Activated T-helper 17 cell treated with anti-CD3 and anti-CD28 coated beads, Interleukin-2, amount 50 U/mL, for 72 hours (primary cell): ENCODE data around the gene CMTM5. TPM values are rescaled to one million over a fixed set of nuclear protein-coding genes. Genes with fewer than 3 reads are reported as not detected.
"Not testable (repeated sequence)": the region's sequence is repeated elsewhere in the genome, so short reads cannot be mapped to it uniquely, and the experiment has no call there.

Experiments used
- ATAC-seq: fragments of 150-1000 bp; cut with Tn5 transposase; replicated peaks from 2 replicates; pipeline ENCODE4 v1.10.0; 2021; ENCODE audit warnings: mild to moderate bottlenecking, moderate library complexity
- H3K27ac Mint-ChIP-seq: one replicate; pipeline ENCODE4 v1.8.0; 2022; ENCODE audit warnings: mixed read lengths
- H3K27me3 Mint-ChIP-seq: one replicate; pipeline ENCODE4 v1.8.0; 2022; ENCODE audit warnings: mixed read lengths
- H3K36me3 Mint-ChIP-seq: one replicate; pipeline ENCODE4 v1.8.0; 2022; ENCODE audit warnings: low read depth, mild to moderate bottlenecking, mixed read lengths
- H3K4me1 Mint-ChIP-seq: one replicate; pipeline ENCODE4 v1.8.0; 2022; ENCODE audit warnings: mixed read lengths
- H3K4me3 Mint-ChIP-seq: one replicate; pipeline ENCODE4 v1.8.0; 2022; ENCODE audit warnings: mild to moderate bottlenecking, mixed read lengths
- H3K9me3 Mint-ChIP-seq: one replicate; pipeline ENCODE4 v1.8.0; 2022; ENCODE audit warnings: mixed read lengths
- total RNA-seq, 2 donors: library from RNA; stranded (reverse); gene quantifications; one replicate each; pipeline ENCODE4 v1.2.3, GENCODE V29; 2022

Gene CMTM5
- total RNA-seq, 2 donors from 2014 or later, result not detected

- no peaks in the 10 kb centered on the region for H3K9me3 Mint-ChIP-seq
- no peak for ATAC-seq
Observed at GRCh38 chr14:23389396-23389795, 12.6 kb downstream of the CMTM5 start.

GRCh38 chr14:23389871-23390270 is 13.0 kb downstream of the CMTM5 start:
- H3K36me3 Mint-ChIP-seq, H3K27ac Mint-ChIP-seq, H3K9me3 Mint-ChIP-seq, H3K4me1 Mint-ChIP-seq, ATAC-seq, H3K4me3 Mint-ChIP-seq: not testable (repeated sequence)
- peaks cover 14% of the 10 kb centered on the region for H3K27me3 Mint-ChIP-seq

More at GRCh38 chr14:23389396-23389795, 12.6 kb downstream of the CMTM5 start:
- H3K4me1 Mint-ChIP-seq, result no peaks in the 10 kb centered on the region
- H3K27ac Mint-ChIP-seq, result no peak overlapping the region
- H3K4me3 Mint-ChIP-seq, result no peak overlapping the region
- H3K27me3 Mint-ChIP-seq, result peaks cover 14% of the 10 kb centered on the region
- H3K36me3 Mint-ChIP-seq, result no peaks in the 10 kb centered on the region

- H3K4me3 Mint-ChIP-seq, result no peak overlapping the region
Observed at GRCh38 chr14:23392613-23393012, 15.8 kb downstream of the CMTM5 start.

GRCh38 chr14:23396126-23396525 is 19.3 kb downstream of the CMTM5 start:
- no peak overlapping the region for H3K27ac Mint-ChIP-seq
- no peaks in the 10 kb centered on the region for H3K4me1 Mint-ChIP-seq
- no peaks in the 10 kb centered on the region for H3K36me3 Mint-ChIP-seq
- H3K4me3 Mint-ChIP-seq, result no peak overlapping the region
- H3K27me3 Mint-ChIP-seq, result peaks cover 11% of the 10 kb centered on the region
- no peaks in the 10 kb centered on the region for H3K9me3 Mint-ChIP-seq
- ATAC-seq, result no peak

More at GRCh38 chr14:23392613-23393012, 15.8 kb downstream of the CMTM5 start:
- Mint-ChIP-seq H3K36me3 (no peaks in the 10 kb centered on the region), H3K27ac (no peak overlapping the region), H3K27me3 (peaks cover 18% of the 10 kb centered on the region), H3K4me1 (no peaks in the 10 kb centered on the region), H3K9me3 (no peaks in the 10 kb centered on the region)
- no peak for ATAC-seq

GRCh38 chr14:23396781-23397407 is 20.0 kb downstream of the CMTM5 start:
- Mint-ChIP-seq H3K4me3 (no peak overlapping the region), H3K27me3 (peaks cover 11% of the 10 kb centered on the region), H3K36me3 (no peaks in the 10 kb centered on the region), H3K9me3 (no peaks in the 10 kb centered on the region), H3K4me1 (no peaks in the 10 kb centered on the region), H3K27ac (no peak overlapping the region)
- no peak for ATAC-seq

- Mint-ChIP-seq H3K4me1 (no peaks in the 10 kb centered on the region), H3K9me3 (no peaks in the 10 kb centered on the region), H3K27me3 (peaks cover 17% of the 10 kb centered on the region), H3K27ac (peak overlapping the region; percentile 57), H3K4me3 (no peak overlapping the region), H3K36me3 (no peaks in the 10 kb centered on the region)
- ATAC-seq, result no peak
Observed at GRCh38 chr14:23398348-23398747, 21.5 kb downstream of the CMTM5 start.

- Mint-ChIP-seq H3K27me3 (peaks cover 19% of the 10 kb centered on the region), H3K9me3 (no peaks in the 10 kb centered on the region), H3K27ac (no peak overlapping the region), H3K4me1 (no peaks in the 10 kb centered on the region), H3K4me3 (no peak overlapping the region), H3K36me3 (no peaks in the 10 kb centered on the region)
- no peak for ATAC-seq
Observed at GRCh38 chr14:23399136-23399535, 22.3 kb downstream of the CMTM5 start.

GRCh38 chr14:23399591-23399990 is 22.7 kb downstream of the CMTM5 start:
- no peak overlapping the region for H3K4me3 Mint-ChIP-seq
- H3K27ac Mint-ChIP-seq, result no peak overlapping the region
- H3K4me1 Mint-ChIP-seq, result no peaks in the 10 kb centered on the region
- H3K27me3 Mint-ChIP-seq, result peaks cover 19% of the 10 kb centered on the region
- no peaks in the 10 kb centered on the region for H3K36me3 Mint-ChIP-seq
- H3K9me3 Mint-ChIP-seq, result no peaks in the 10 kb centered on the region
- no peak for ATAC-seq

GRCh38 chr14:23400496-23401149 is 23.8 kb downstream of the CMTM5 start:
- not testable (repeated sequence) for H3K4me1 Mint-ChIP-seq, ATAC-seq, H3K36me3 Mint-ChIP-seq, H3K27ac Mint-ChIP-seq, H3K9me3 Mint-ChIP-seq, H3K4me3 Mint-ChIP-seq
- H3K27me3 Mint-ChIP-seq, result peaks cover 18% of the 10 kb centered on the region

- H3K36me3 Mint-ChIP-seq, result no peaks in the 10 kb centered on the region
- H3K27me3 Mint-ChIP-seq, result peaks cover 18% of the 10 kb centered on the region
- ATAC-seq, result no peak
- no peaks in the 10 kb centered on the region for H3K9me3 Mint-ChIP-seq
- no peaks in the 10 kb centered on the region for H3K4me1 Mint-ChIP-seq
- no peak overlapping the region for H3K27ac Mint-ChIP-seq
- no peak overlapping the region for H3K4me3 Mint-ChIP-seq
Observed at GRCh38 chr14:23401291-23401690, 24.4 kb downstream of the CMTM5 start.

- H3K4me3 Mint-ChIP-seq, result no peak overlapping the region
- ATAC-seq, result no peak
- H3K36me3 Mint-ChIP-seq, result no peaks in the 10 kb centered on the region
- no peak overlapping the region for H3K27ac Mint-ChIP-seq
- H3K9me3 Mint-ChIP-seq, result no peaks in the 10 kb centered on the region
- no peaks in the 10 kb centered on the region for H3K4me1 Mint-ChIP-seq
- H3K27me3 Mint-ChIP-seq, result peaks cover 20% of the 10 kb centered on the region
Observed at GRCh38 chr14:23402296-23403138, 25.7 kb downstream of the CMTM5 start.

- no peak overlapping the region for H3K27ac Mint-ChIP-seq
- no peaks in the 10 kb centered on the region for H3K36me3 Mint-ChIP-seq
- ATAC-seq, result no peak
- H3K4me3 Mint-ChIP-seq, result no peak overlapping the region
- H3K4me1 Mint-ChIP-seq, result no peaks in the 10 kb centered on the region
- H3K9me3 Mint-ChIP-seq, result no peaks in the 10 kb centered on the region
- H3K27me3 Mint-ChIP-seq, result peaks cover 23% of the 10 kb centered on the region
Observed at GRCh38 chr14:23403139-23403438, 26.2 kb downstream of the CMTM5 start.

- Mint-ChIP-seq H3K27me3 (peaks cover 25% of the 10 kb centered on the region), H3K4me3 (no peak overlapping the region), H3K36me3 (no peaks in the 10 kb centered on the region), H3K4me1 (no peaks in the 10 kb centered on the region), H3K27ac (no peak overlapping the region), H3K9me3 (no peaks in the 10 kb centered on the region)
- ATAC-seq, result no peak
Observed at GRCh38 chr14:23403908-23404307, 27.1 kb downstream of the CMTM5 start.

- Mint-ChIP-seq H3K27ac (no peak overlapping the region), H3K27me3 (peaks cover 26% of the 10 kb centered on the region), H3K9me3 (no peaks in the 10 kb centered on the region), H3K4me3 (no peak overlapping the region), H3K4me1 (no peaks in the 10 kb centered on the region), H3K36me3 (no peaks in the 10 kb centered on the region)
- no peak for ATAC-seq
Observed at GRCh38 chr14:23404331-23404900, 27.6 kb downstream of the CMTM5 start.

GRCh38 chr14:23405096-23405495 is 28.2 kb downstream of the CMTM5 start:
- no peak for ATAC-seq
- Mint-ChIP-seq H3K9me3 (no peaks in the 10 kb centered on the region), H3K36me3 (no peaks in the 10 kb centered on the region), H3K4me1 (no peaks in the 10 kb centered on the region), H3K27ac (no peak overlapping the region), H3K4me3 (no peak overlapping the region), H3K27me3 (peaks cover 26% of the 10 kb centered on the region)
